HL-60 (cell line): Measurements from ENCODE around the gene F7.

Source experiments
- CTCF ChIP-seq: IDR thresholded peaks from one replicate; pipeline ENCODE4 v1.5.1; 2011; ENCODE audit warnings: low read length, control low read depth, inconsistent platforms; ENCODE audit not compliant: insufficient read depth
- GABPA ChIP-seq: IDR thresholded peaks from 2 replicates; pipeline ENCODE4 v1.6.1; 2012; ENCODE audit warnings: low read depth
- TF ChIP-seq, protein P1 (sequence below): IDR thresholded peaks from 2 replicates; pipeline ENCODE4 v1.6.1; 2012; ENCODE audit warnings: low read depth; ENCODE audit not compliant: insufficient replicate concordance

DNA sequence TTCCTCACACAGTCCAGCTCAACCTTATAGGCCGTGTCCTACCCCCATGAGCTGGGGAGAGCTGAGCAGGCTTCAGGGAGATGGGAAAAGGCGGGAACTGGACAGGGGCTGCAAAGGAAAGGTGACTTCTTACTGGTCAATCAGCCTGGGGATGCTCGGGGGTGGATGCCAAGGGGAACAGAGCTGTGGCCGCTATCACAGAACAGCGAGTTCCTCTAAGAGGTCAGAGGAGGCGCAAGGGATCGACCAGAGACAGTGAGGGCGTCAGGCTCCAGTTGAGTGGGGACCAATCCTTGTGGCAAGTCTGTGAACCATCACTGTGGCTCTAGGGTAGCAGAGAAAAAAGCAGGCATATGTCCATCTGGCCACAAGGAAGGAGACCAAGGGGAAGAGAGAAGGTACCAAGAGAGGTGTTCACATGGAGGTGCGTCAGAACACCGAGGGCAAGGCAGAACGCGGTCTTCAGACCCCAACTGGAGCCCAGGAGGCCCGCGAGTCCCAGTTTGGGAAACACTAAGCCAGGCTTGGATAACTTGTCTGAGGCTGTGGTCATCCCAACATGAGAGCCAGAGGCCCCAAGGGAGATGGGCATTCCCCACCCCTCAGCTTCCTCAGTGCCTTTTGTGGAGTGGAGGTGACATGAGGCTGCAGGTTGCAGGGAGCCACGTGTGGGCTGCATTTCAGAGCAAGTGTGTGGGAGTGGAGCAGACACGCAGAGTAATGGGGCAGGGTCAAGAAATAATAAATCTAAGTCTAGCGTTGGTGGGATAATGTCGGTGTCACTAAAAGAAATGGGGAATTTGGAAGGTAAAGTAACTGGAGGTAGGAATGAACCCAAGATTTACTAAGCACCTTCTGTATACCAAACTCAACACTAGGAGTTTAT, 20.9 kb downstream of the F7 start:
- TF ChIP-seq CTCF (no peak), GABPA (no peak)
- TF ChIP-seq, protein P1, sequence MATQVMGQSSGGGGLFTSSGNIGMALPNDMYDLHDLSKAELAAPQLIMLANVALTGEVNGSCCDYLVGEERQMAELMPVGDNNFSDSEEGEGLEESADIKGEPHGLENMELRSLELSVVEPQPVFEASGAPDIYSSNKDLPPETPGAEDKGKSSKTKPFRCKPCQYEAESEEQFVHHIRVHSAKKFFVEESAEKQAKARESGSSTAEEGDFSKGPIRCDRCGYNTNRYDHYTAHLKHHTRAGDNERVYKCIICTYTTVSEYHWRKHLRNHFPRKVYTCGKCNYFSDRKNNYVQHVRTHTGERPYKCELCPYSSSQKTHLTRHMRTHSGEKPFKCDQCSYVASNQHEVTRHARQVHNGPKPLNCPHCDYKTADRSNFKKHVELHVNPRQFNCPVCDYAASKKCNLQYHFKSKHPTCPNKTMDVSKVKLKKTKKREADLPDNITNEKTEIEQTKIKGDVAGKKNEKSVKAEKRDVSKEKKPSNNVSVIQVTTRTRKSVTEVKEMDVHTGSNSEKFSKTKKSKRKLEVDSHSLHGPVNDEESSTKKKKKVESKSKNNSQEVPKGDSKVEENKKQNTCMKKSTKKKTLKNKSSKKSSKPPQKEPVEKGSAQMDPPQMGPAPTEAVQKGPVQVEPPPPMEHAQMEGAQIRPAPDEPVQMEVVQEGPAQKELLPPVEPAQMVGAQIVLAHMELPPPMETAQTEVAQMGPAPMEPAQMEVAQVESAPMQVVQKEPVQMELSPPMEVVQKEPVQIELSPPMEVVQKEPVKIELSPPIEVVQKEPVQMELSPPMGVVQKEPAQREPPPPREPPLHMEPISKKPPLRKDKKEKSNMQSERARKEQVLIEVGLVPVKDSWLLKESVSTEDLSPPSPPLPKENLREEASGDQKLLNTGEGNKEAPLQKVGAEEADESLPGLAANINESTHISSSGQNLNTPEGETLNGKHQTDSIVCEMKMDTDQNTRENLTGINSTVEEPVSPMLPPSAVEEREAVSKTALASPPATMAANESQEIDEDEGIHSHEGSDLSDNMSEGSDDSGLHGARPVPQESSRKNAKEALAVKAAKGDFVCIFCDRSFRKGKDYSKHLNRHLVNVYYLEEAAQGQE, result no peak
